ENCODE results near the gene BGLAP.

- TF ChIP-seq CTCF (conservative IDR thresholded peaks at IDR 0.05; ENCODE audit: low read depth, low read length) (no peak), EZH2 (IDR thresholded peaks at IDR 0.05; ENCODE audit: borderline replicate concordance, low read depth, low read length, poor library complexity, severe bottlenecking) (no peak)
Observed at GRCh38 chr1:156249593-156249992, 7.6 kb downstream of the BGLAP start.
